ENCODE data around the gene NPLOC4.

The NPLOC4 gene

DNA sequence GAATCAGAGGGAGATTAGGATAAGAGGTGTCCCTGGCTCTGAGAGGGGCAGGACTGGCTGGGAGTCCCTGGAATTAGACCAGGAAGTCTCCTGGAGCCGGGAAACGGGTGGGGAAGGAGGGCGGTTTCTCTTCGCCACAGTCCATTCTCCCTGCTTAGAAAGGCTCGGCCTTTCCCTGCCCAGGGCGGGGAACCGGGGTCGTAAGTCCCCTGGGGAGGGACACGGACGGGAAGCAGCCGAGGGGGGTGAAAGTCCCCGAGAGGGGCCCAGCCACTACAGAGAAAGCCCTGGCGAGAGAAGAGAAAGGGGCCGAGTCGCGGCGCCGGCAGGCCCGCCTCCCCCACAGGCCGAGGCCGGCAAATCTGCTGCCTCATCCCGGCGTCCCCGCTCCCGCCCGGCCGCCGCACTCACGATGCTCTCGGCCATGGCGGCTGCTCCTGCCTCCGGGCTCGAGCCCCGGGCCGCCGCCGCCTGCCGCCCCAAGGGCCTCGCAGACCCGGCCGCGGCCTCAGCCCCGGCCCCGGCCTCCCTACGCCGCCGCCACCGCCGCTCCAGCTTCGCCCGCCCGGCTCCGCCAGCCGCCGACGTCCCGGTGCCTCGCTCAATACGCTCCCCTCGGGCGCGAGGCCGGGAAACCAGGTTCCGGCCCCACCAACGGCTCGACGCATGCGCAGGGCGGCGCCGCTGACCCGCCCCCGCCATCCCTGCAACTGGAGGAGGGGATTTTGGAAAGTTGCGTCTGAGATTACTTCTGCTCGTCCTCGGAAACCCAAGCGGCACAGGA, at the start of gene NPLOC4, which contains the start of gene TSPAN10:
NPLOC4 (minus strand) TSS at position 608 of the 784 bp plus-strand sequence; CDS start at position 426, 182 bp downstream.
TSPAN10 (plus strand) TSS at position 692 of the 784 bp plus-strand sequence. CDS start 5,217 bp downstream, outside the sequence.
- TF ChIP-seq, protein P1, sequence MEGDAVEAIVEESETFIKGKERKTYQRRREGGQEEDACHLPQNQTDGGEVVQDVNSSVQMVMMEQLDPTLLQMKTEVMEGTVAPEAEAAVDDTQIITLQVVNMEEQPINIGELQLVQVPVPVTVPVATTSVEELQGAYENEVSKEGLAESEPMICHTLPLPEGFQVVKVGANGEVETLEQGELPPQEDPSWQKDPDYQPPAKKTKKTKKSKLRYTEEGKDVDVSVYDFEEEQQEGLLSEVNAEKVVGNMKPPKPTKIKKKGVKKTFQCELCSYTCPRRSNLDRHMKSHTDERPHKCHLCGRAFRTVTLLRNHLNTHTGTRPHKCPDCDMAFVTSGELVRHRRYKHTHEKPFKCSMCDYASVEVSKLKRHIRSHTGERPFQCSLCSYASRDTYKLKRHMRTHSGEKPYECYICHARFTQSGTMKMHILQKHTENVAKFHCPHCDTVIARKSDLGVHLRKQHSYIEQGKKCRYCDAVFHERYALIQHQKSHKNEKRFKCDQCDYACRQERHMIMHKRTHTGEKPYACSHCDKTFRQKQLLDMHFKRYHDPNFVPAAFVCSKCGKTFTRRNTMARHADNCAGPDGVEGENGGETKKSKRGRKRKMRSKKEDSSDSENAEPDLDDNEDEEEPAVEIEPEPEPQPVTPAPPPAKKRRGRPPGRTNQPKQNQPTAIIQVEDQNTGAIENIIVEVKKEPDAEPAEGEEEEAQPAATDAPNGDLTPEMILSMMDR (IDR thresholded peaks at IDR 0.05; ENCODE audit: borderline replicate concordance, insufficient read depth, low read depth, low read length): no peak
- peak within 1 kb of the TSS; percentile 89 for H3K4me3 ChIP-seq (ENCODE audit: low read depth, low read length)

DNA sequence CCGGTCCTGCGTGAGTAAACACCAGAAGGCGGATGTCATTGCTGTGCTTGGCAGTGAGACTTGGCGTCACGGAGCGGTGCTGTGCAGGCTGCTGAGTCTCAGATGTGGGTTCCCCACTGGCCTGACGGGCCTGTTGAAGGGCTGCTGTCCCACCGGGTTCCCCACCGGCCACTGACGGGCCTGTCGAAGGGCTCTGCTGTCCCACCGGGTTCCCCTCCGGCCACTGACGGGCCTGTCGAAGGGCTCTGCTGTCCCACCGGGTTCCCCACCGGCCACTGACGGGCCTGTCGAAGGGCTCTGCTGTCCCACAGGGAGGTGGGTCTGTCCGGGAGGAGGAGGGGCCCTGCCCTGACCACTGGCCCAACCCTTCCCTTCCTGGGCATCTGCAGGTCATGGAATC, 49.7 kb upstream of the NPLOC4 start:
- TF ChIP-seq, protein P1 (IDR thresholded peaks at IDR 0.05; ENCODE audit: borderline replicate concordance, insufficient read depth, low read depth, low read length): no peak
- H3K4me3 ChIP-seq (ENCODE audit: low read depth, low read length): no peak overlapping the region

DNA sequence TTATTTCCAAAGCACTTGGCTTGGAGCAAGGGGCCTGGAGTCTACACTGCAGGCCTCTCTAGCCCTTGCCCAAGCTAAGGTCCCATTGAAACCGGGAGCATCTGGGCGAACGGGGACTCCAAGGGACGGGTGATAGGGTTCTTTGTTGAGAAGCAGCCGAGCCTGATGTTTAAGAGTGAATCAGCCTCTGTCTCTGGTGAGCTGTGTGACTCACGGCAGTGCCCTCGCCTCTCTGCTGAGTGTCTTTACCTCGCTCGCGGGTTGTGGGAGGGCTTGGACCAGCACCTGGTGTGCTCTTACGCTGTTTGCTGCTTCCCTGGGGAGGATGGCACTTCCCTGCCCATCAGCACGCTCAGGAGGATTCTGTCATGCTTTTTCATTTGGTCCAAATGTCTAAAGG, 48.2 kb upstream of the NPLOC4 start:
- peak overlapping the region; percentile 99 for H3K4me3 ChIP-seq (ENCODE audit: low read depth, low read length)
- TF ChIP-seq, protein P1 (IDR thresholded peaks at IDR 0.05; ENCODE audit: borderline replicate concordance, insufficient read depth, low read depth, low read length): no peak

DNA sequence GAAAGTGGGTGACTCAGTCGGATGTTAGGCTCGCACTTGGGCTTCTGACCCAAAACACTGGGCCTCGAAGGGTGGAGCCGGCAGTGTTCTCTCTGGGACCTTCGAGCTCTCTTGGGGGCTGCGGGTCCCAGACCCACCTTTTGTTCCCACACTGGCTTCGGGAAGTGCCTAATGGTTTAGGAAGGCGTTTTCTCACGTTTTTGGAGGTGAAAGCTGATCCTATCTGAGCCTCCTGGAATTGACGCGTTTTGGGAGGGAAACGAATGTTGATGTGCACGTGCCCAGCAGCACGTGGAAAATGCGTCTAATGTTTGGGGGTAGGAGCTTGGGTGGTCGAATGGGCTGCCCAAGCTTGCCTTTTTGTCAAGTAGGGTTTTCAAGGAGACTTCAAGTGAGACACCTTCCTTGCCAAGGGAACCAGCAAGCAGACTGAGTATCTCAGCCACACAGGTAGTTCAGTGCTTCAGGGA, 47.6 kb upstream of the NPLOC4 start:
- TF ChIP-seq, protein P1 (IDR thresholded peaks at IDR 0.05; ENCODE audit: borderline replicate concordance, insufficient read depth, low read depth, low read length): no peak
- peak overlapping the region; percentile 99 for H3K4me3 ChIP-seq (ENCODE audit: low read depth, low read length)

DNA sequence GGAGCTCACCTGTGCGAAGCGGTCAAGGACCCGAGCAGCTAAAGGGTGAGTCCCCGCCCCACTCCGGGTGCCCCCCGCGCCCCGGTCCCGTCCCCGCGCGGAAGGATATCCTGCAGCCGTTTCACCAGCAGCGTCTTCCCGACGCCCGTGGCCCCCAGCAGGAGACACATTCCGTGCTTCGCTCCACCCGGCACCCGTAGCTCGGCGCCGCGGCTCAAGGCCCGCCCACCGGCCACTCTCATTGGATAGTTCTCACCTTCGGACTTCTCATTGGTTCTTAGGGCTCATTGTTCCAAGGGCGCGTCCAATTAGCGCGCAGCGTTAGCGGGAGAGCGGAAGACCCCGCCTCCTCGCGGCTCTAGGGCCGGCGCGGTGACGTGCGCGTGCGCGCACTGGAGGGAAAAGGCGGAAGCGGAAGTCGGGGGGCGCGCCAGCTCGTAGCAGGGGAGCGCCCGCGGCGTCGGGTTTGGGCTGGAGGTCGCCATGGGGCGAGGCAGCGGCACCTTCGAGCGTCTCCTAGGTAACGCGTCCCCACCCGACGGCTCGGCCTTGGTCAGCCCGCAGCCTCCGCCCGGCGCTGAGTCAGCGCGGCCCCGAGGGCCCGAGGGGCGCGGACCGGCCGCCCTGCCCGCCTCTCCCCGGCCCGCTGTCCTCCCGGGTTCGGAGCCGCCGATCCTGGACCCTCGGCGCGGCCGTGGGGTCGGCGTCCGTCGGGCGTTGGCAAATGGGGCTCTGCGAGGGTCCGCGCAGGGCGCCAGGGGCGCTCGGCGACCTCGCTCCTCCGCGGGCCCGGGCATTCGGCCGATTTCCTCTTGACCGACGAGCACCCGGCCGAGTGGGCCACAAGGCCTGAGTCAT, 46.9 kb upstream of the NPLOC4 start, which contains the start of the genes ARL16 and HGS:
ARL16 (minus strand) TSS at position 214 of the 858 bp plus-strand sequence; CDS start at position 170, 44 bp downstream.
HGS (plus strand) TSS at position 428 of the 858 bp plus-strand sequence; CDS start at position 484, 56 bp downstream.
- TF ChIP-seq, protein P1 (IDR thresholded peaks at IDR 0.05; ENCODE audit: borderline replicate concordance, insufficient read depth, low read depth, low read length): no peak
- H3K4me3 ChIP-seq (ENCODE audit: low read depth, low read length): peak within 1 kb of the TSS; percentile 99

DNA sequence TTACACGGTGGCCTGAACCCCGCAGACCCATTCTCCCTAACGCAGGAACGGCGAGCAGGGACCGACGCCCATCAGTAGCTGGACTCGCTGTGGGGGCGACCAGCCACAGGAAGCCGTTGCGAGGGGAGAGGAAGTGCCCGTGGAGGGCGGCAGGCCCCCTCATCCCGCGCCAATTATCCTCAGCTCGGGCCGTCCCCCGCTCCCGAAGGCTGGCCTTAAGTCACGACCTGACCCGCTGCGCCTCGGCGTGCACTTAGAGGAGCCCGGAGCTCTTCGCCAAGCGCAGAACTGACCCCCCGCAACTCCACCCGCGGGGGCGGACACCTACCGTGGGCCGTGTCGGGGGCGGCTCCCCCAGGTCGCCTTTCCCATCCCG, 46.3 kb upstream of the NPLOC4 start:
- TF ChIP-seq, protein P1 (IDR thresholded peaks at IDR 0.05; ENCODE audit: borderline replicate concordance, insufficient read depth, low read depth, low read length): no peak

More for the DNA sequence above, 46.3 kb upstream of the NPLOC4 start:
- H3K4me3 ChIP-seq (ENCODE audit: low read depth, low read length): peak overlapping the region; percentile 99
